22Rv1 (cell line): ENCODE results near the gene TCERG1L.

Experiments used
- H3K27ac ChIP-seq: fragments of 450-650 bp; 2 replicates; pipeline ENCODE4 v1.5.1; 2017
- ZFX ChIP-seq: fragments of 450-650 bp; IDR thresholded peaks from 2 replicates; pipeline ENCODE4 v1.6.1; 2017; ENCODE audit warnings: antibody characterized with exemption, borderline replicate concordance
- TF ChIP-seq, protein P1 (sequence below): fragments of 450-650 bp; IDR thresholded peaks from 2 replicates; pipeline ENCODE4 v1.5.1; 2017; ENCODE audit warnings: mild to moderate bottlenecking

Gene TCERG1L

DNA sequence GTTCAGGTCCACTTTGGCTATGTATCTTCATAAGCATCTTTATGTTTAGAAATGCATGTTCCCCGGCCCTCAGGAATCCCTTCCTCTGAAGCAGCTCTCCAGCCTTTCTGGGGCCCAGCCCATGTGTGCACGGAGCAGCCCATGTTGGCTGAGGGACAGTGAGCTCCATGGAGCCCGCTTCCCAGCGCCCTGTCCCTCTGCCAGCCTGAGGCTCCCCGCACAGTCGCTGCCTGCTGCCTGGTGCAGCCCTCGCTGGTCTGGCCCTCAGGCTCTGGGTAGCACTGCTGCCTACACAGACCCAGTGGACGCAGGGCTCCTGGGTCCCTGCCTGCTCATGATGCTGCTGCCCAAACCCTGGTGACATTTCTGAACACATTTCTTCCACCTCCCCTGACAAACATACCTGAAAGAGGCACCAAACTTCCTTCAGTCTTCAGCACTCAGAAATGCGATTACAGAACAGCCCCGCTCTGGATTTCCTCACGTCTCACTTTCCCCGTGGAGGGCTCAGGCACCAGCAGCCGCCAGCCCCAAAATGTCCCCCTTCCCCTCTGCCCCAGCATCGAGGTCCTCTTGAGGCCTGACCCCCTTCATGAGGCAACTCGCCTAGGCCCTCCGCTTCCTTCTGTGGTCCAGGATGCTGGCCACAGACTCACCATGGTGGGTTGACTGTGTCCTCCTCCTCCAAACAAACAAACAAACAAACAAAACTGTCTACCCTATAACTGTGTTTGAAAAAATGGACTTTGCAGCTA lies 5.0 kb upstream of the TCERG1L start:
- H3K27ac ChIP-seq, result no peak overlapping the region
- no peak for TF ChIP-seq ZFX
- TF ChIP-seq, protein P1, sequence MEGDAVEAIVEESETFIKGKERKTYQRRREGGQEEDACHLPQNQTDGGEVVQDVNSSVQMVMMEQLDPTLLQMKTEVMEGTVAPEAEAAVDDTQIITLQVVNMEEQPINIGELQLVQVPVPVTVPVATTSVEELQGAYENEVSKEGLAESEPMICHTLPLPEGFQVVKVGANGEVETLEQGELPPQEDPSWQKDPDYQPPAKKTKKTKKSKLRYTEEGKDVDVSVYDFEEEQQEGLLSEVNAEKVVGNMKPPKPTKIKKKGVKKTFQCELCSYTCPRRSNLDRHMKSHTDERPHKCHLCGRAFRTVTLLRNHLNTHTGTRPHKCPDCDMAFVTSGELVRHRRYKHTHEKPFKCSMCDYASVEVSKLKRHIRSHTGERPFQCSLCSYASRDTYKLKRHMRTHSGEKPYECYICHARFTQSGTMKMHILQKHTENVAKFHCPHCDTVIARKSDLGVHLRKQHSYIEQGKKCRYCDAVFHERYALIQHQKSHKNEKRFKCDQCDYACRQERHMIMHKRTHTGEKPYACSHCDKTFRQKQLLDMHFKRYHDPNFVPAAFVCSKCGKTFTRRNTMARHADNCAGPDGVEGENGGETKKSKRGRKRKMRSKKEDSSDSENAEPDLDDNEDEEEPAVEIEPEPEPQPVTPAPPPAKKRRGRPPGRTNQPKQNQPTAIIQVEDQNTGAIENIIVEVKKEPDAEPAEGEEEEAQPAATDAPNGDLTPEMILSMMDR, result no peak

DNA sequence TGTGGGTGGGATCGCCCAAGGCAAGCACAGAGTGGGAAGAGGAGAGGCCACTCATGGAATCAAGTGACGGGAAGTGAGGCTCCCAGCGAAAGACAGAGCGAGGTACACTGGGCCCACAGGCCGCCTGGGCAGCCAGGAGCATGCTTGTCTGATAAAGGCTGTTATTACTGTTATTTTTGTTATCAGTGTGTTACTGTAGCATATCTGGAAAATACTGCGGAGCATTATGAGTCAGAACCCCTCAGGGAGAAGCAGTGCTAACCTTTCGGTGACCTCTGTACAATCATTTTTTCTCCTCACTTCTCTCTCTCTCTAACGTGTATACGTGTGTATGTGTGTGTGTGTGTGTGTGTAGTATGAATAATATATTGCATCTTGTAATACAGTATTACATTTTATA lies 3.8 kb upstream of the TCERG1L start:
- TF ChIP-seq ZFX, result no peak
- H3K27ac ChIP-seq, result no peak overlapping the region

DNA sequence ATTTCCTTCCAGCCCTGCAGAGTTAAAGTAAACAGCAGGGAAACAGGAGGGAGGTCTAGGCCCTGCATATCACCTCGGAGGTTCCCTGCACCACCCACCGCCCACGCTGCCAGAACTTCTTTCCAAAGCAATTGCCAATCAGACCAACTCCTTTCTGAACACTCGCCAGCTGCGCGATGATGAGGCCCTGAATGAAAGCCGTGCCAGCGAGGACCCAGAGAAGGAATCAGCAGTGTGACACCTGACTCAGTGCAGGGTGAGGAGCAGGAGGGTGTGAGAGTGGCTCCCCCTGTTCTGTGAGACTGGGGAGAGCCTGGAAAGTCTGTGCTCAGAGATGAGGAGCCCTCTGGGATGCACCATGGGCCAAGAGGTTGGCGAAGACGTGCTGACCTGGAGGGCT lies 3.3 kb upstream of the TCERG1L start:
- TF ChIP-seq ZFX, result no peak
- TF ChIP-seq, protein P1, result no peak
- no peak overlapping the region for H3K27ac ChIP-seq

DNA sequence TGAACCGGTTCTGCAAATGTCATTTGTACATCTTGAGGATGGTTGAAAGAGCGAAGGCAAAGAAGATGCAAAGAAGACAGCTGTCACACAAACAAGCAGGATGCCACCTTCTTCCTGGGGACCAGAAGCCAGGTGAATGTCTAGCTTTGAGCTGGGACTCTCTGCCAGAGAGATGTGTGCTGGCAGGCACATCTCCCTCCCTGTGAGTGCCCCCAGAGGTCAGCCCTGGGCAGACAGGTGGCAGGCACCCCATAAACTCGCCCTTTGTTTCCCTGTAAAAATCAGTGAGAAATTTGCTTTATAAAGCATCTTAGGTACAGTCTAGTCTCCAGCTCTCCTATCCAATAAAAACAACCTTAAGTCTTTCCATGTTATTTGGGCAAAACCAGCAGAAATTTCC lies 2.6 kb upstream of the TCERG1L start:
- H3K27ac ChIP-seq, result no peak overlapping the region
- TF ChIP-seq, protein P1, result no peak

DNA sequence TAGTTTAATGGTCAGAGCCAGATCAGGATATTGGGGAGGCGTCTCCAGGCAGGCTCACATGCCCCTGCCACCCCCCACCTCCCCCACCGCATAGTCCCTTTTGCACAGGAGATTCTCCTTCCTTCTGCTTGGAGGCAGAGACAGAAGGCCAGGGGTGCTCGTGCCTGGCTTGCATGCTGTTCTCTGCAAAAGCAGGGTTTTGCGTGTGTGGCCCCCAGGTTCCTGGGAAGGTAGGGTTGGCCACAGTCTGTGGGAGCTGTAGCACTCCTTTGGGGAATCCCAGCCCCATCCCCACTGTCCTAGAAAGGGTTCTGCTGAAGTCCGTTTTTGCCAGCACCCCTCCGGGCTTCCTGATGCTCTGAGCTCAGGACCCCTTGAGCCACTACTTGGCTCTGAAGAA lies 1.9 kb upstream of the TCERG1L start:
- TF ChIP-seq, protein P1, result no peak
- no peak for TF ChIP-seq ZFX
- no peak overlapping the region for H3K27ac ChIP-seq

DNA sequence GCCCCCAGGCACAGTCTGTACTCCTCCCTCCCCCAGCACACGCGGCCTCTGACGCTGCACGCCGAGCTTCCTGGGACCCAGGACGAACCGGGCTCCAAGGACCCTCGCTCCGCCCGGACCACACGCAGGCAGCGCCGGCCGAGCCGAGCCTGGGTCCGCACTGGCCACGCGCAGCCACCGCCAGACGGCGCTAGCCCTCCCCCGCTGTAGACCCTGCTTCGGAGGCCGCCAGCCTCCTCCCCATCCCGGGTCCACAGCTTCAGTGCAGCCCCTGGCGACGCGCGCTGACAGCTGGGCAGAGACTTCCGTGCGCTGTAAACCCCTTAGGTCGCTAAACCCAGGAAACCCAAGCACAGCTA lies 936 bp upstream of the TCERG1L start:
- TF ChIP-seq ZFX, result no peak
- TF ChIP-seq, protein P1, result peak; percentile 83
- H3K27ac ChIP-seq, result peak overlapping the region; percentile 42

DNA sequence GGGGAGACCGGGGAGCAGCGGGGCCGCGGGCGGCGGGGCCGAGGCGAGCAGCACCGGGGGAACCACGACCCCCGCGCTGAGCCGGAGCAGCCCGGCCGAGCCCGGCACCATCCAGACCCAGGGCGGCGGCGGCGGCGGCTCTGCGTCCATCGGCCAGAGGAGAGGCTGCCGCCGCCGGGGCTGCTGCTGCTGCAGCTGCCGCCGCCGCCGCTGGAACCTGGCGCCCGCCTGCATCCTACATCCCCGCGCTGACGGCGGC lies 190 bp downstream of the TCERG1L start:
- TF ChIP-seq, protein P1, result no peak
- H3K27ac ChIP-seq, result no peak overlapping the region

DNA sequence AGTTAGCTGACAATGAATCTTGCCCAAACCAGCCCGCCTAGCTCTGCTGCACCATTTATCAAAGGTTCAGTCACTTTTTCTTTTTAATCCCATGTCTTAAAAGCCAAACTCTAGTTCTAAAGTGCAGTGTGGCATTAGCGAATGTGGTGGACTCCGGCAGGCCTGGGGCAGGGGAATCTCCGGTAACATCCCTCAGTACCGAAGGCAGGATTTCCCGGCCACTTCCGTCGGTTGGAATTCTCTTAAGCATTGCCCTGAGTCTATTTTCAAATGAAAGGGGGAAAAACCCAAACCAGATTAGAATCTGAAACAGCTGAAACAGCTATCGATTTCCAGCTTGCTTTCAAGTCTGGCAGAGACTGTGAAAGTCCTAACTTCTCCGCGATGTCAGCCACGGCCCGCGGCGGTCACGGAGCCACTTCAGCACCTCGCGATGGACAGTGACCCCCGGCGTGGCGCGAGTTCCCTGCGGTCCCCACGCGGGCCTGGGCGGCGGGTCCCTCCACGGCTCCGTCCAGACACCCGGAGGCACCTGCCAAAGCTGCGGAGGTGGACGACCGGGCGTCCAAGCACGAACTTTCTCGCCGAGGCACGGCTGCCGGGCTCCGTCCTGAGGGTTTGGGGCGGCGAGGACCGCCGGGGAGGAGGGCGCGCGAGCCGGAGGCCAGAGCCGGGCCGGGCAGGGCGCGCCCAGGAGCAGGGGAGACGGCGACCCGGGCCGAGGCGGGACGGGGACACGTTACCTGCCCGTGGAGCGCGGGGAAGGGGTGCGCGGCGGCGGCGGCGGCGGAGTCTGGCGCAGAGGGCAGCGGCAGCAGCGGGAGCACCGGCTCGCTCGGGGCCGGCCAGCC lies 745 bp downstream of the TCERG1L start:
- TF ChIP-seq, protein P1, result no peak
- no peak for TF ChIP-seq ZFX
- no peak overlapping the region for H3K27ac ChIP-seq
